Nephron progenitor cell (in vitro differentiated cells): ENCODE measurements around the gene CAMK2A.

ENCODE experiments used
- DNase-seq: peaks from one replicate; pipeline ENCODE4 v3.0.0; 2021
- H3K27ac Mint-ChIP-seq: 2 replicates; pipeline ENCODE4 v1.8.0; 2021; ENCODE audit warnings: mild to moderate bottlenecking, moderate library complexity, mixed read lengths
- H3K27me3 Mint-ChIP-seq: 2 replicates; pipeline ENCODE4 v1.8.0; 2021; ENCODE audit warnings: mild to moderate bottlenecking, low read depth, mixed read lengths; ENCODE audit not compliant: poor library complexity
- H3K36me3 Mint-ChIP-seq: 2 replicates; pipeline ENCODE4 v1.8.0; 2021; ENCODE audit warnings: low read depth, mixed read lengths
- H3K4me1 Mint-ChIP-seq: 2 replicates; pipeline ENCODE4 v1.8.0; 2021; ENCODE audit warnings: mixed read lengths
- H3K4me3 Mint-ChIP-seq: 2 replicates; pipeline ENCODE4 v1.8.0; 2021; ENCODE audit warnings: mild to moderate bottlenecking, moderate library complexity, mixed read lengths
- H3K9me3 Mint-ChIP-seq: 2 replicates; pipeline ENCODE4 v1.8.0; 2021; ENCODE audit warnings: mild to moderate bottlenecking, moderate library complexity, mixed read lengths
- CTCF ChIP-seq: fragments of 200-600 bp; sonication (generic); IDR thresholded peaks from 2 replicates; pipeline ENCODE4 v1.5.0; 2021; ENCODE audit warnings: antibody characterized with exemption

The CAMK2A gene

GRCh38 chr5:150180241-150181026 lies 109.1 kb downstream of the CAMK2A start:
- H3K27me3 Mint-ChIP-seq: no peaks in the 10 kb centered on the region
- peaks cover 83% of the 10 kb centered on the region for H3K4me1 Mint-ChIP-seq
- no peaks in the 10 kb centered on the region for H3K9me3 Mint-ChIP-seq
- peak overlapping the region; percentile 74 for H3K27ac Mint-ChIP-seq
- peaks cover 5% of the 10 kb centered on the region for H3K36me3 Mint-ChIP-seq
- no peak overlapping the region for H3K4me3 Mint-ChIP-seq
- DNase-seq: no peak
- TF ChIP-seq CTCF: no peak

GRCh38 chr5:150179019-150179620 lies 110.5 kb downstream of the CAMK2A start:
- peaks cover 5% of the 10 kb centered on the region for H3K36me3 Mint-ChIP-seq
- no peaks in the 10 kb centered on the region for H3K9me3 Mint-ChIP-seq
- DNase-seq: no peak
- peak overlapping the region; percentile 29 for H3K27ac Mint-ChIP-seq
- no peak for TF ChIP-seq CTCF
- peaks cover 81% of the 10 kb centered on the region for H3K4me1 Mint-ChIP-seq
- H3K27me3 Mint-ChIP-seq: no peaks in the 10 kb centered on the region
- H3K4me3 Mint-ChIP-seq: no peak overlapping the region

GRCh38 chr5:150178262-150178661 lies 111.3 kb downstream of the CAMK2A start:
- H3K4me1 Mint-ChIP-seq: peaks cover 89% of the 10 kb centered on the region
- no peak overlapping the region for H3K4me3 Mint-ChIP-seq
- H3K27me3 Mint-ChIP-seq: no peaks in the 10 kb centered on the region
- no peak overlapping the region for H3K27ac Mint-ChIP-seq
- DNase-seq: no peak
- H3K36me3 Mint-ChIP-seq: peaks cover 5% of the 10 kb centered on the region
- no peaks in the 10 kb centered on the region for H3K9me3 Mint-ChIP-seq
- TF ChIP-seq CTCF: no peak

GRCh38 chr5:150177721-150178120 lies 111.9 kb downstream of the CAMK2A start:
- peaks cover 5% of the 10 kb centered on the region for H3K36me3 Mint-ChIP-seq
- peaks cover 89% of the 10 kb centered on the region for H3K4me1 Mint-ChIP-seq
- no peak overlapping the region for H3K4me3 Mint-ChIP-seq

GRCh38 chr5:150176745-150177477 lies 112.7 kb downstream of the CAMK2A start:
- no peak for DNase-seq
- no peak for TF ChIP-seq CTCF
- H3K4me1 Mint-ChIP-seq: peaks cover 89% of the 10 kb centered on the region
- peaks cover 5% of the 10 kb centered on the region for H3K36me3 Mint-ChIP-seq
- peaks cover 2% of the 10 kb centered on the region for H3K27me3 Mint-ChIP-seq
- H3K4me3 Mint-ChIP-seq: no peak overlapping the region
- H3K9me3 Mint-ChIP-seq: no peaks in the 10 kb centered on the region
- H3K27ac Mint-ChIP-seq: no peak overlapping the region

More at GRCh38 chr5:150177721-150178120, 111.9 kb downstream of the CAMK2A start:
- H3K27ac Mint-ChIP-seq: no peak overlapping the region
- no peak for DNase-seq
- H3K9me3 Mint-ChIP-seq: no peaks in the 10 kb centered on the region
- peaks cover 2% of the 10 kb centered on the region for H3K27me3 Mint-ChIP-seq
- no peak for TF ChIP-seq CTCF
